Measurements from ENCODE around the gene YIF1B. TPM values are rescaled to one million over a fixed set of nuclear protein-coding genes. Genes with fewer than 3 reads are reported as not detected.
"Not testable (repeated sequence)": the region's sequence is repeated elsewhere in the genome, so short reads cannot be mapped to it uniquely, and the experiment has no call there.

Gene YIF1B
- total and polyA plus RNA-seq, 3 donors from 2014 or later = 52.1 to 63.7 (median 63.5) TPM

GRCh38 chr19:38265213-38265861, 50.4 kb downstream of the YIF1B start:
- intact Hi-C loops (cut with DNase I; ENCODE audit: low total_unique reads) = no loop called here
- peak overlapping the region; percentile 61 to 72 for H3K4me3 ChIP-seq
- TF ChIP-seq CTCF (IDR thresholded peaks at IDR 0.05) (no peak), POLR2A (IDR thresholded peaks at IDR 0.05) (no peak)
- H3K9me3 ChIP-seq = no peaks in the 10 kb centered on the region
- peak; percentile 54 for DNase-seq
- H3K27ac ChIP-seq = peak overlapping the region; percentile 74 to 89
- no peaks in the 10 kb centered on the region for H3K27me3 ChIP-seq
- H3K4me1 ChIP-seq = peaks cover 21% of the 10 kb centered on the region
- 30 to 38% methylated on average over 14 of the region's 14 CpGs for WGBS, 2 donors
- H3K36me3 ChIP-seq (ENCODE audit: low read depth, missing control alignments) = no peaks in the 10 kb centered on the region

GRCh38 chr19:38264486-38265212, 51.1 kb downstream of the YIF1B start, which contains the start of gene SPINT2:
SPINT2 (plus strand) TSS chr19:38264573; CDS start chr19:38264893, 320 bp downstream.
- 18 to 19% methylated on average over 22 to 67 of the region's 78 CpGs for WGBS, 2 donors

GRCh38 chr19:38263689-38264485, 51.9 kb downstream of the YIF1B start:
- no peaks in the 10 kb centered on the region for H3K9me3 ChIP-seq
- peak overlapping the region; percentile 74 to 89 for H3K27ac ChIP-seq
- no peak for TF ChIP-seq CTCF (IDR thresholded peaks at IDR 0.05)
- TF ChIP-seq POLR2A (IDR thresholded peaks at IDR 0.05) = no peak
- intact Hi-C loops (cut with DNase I; ENCODE audit: low total_unique reads) = loop anchor here (5.0 kb wide), 1 partner anchor 53 kb away; the partner anchor contains the start of genes KCNK6 and YIF1B
- peak; percentile 83 for DNase-seq
- no peaks in the 10 kb centered on the region for H3K36me3 ChIP-seq (ENCODE audit: low read depth, missing control alignments)
- peak overlapping the region; percentile 61 to 72 for H3K4me3 ChIP-seq
- H3K27me3 ChIP-seq = no peaks in the 10 kb centered on the region
- WGBS, 2 donors = 9 to 11% methylated on average over 24 to 27 of the region's 34 CpGs
- peaks cover 21% of the 10 kb centered on the region for H3K4me1 ChIP-seq

More at GRCh38 chr19:38264486-38265212, 51.1 kb downstream of the YIF1B start, which contains the start of gene SPINT2:
- no peaks in the 10 kb centered on the region for H3K9me3 ChIP-seq
- no peaks in the 10 kb centered on the region for H3K27me3 ChIP-seq
- peak within 1 kb of the TSS; percentile 61 to 72 for H3K4me3 ChIP-seq
- no peaks in the 10 kb centered on the region for H3K36me3 ChIP-seq (ENCODE audit: low read depth, missing control alignments)
- no peak for DNase-seq
- peak within 1 kb of the TSS; percentile 74 to 89 for H3K27ac ChIP-seq
- intact Hi-C loops (cut with DNase I; ENCODE audit: low total_unique reads) = loop anchor here (5.0 kb wide), 1 partner anchor 53 kb away; the partner anchor contains the start of genes KCNK6 and YIF1B
- TF ChIP-seq CTCF (IDR thresholded peaks at IDR 0.05) (peak in 1 of 3 experiments; percentile 27), POLR2A (IDR thresholded peaks at IDR 0.05) (no peak)
- peaks cover 21% of the 10 kb centered on the region for H3K4me1 ChIP-seq

GRCh38 chr19:38262585-38263268, 53.0 kb downstream of the YIF1B start:
- no peak for DNase-seq
- WGBS, 2 donors = 87 to 91% methylated on average over 7 of the region's 7 CpGs
- peaks cover 15% of the 10 kb centered on the region for H3K4me1 ChIP-seq
- no peak for TF ChIP-seq CTCF (IDR thresholded peaks at IDR 0.05)
- TF ChIP-seq POLR2A (IDR thresholded peaks at IDR 0.05) = no peak
- H3K9me3 ChIP-seq = no peaks in the 10 kb centered on the region
- no peaks in the 10 kb centered on the region for H3K36me3 ChIP-seq (ENCODE audit: low read depth, missing control alignments)
- H3K27me3 ChIP-seq = no peaks in the 10 kb centered on the region
- H3K4me3 ChIP-seq = no peak overlapping the region
- intact Hi-C loops (cut with DNase I; ENCODE audit: low total_unique reads) = loop anchor here (5.0 kb wide), 1 partner anchor 55 kb away; the partner anchor contains the start of genes KCNK6 and YIF1B
- H3K27ac ChIP-seq = no peak overlapping the region

- not testable (repeated sequence) for DNase-seq; H3K4me3 ChIP-seq; H3K36me3 ChIP-seq (ENCODE audit: low read depth, missing control alignments); H3K27ac ChIP-seq; H3K27me3 ChIP-seq; H3K9me3 ChIP-seq
- peaks cover 11% of the 10 kb centered on the region for H3K4me1 ChIP-seq
- WGBS, 2 donors = 63 to 65% methylated on average over 12 of the region's 12 CpGs
- intact Hi-C loops (cut with DNase I; ENCODE audit: low total_unique reads) = loop anchor here (5.0 kb wide), 1 partner anchor 55 kb away; the partner anchor contains the start of genes KCNK6 and YIF1B
These were observed 53.8 kb downstream of the YIF1B start for GRCh38 chr19:38261942-38262341.

All from testis (tissue), 3 donors.